SW480 (cell line): ENCODE measurements around the gene DAO.

Source experiments
- DNase-seq: peaks from one replicate; pipeline ENCODE4 v3.0.0-alpha.2; 2016; ENCODE audit warnings: low spot score

The DAO gene

GRCh38 chr12:108875682-108876361 lies 4.1 kb upstream of the DAO start:
- DNase-seq: no peak

GRCh38 chr12:108876550-108876949 lies 3.3 kb upstream of the DAO start:
- no peak for DNase-seq

GRCh38 chr12:108881953-108882352 lies 2.1 kb downstream of the DAO start:
- DNase-seq: no peak

- peak; percentile 26 for DNase-seq
These were observed 4.5 kb downstream of the DAO start for GRCh38 chr12:108884116-108885012.

GRCh38 chr12:108886873-108887629 lies 7.2 kb downstream of the DAO start:
- no peak for DNase-seq

GRCh38 chr12:108888031-108888430 lies 8.1 kb downstream of the DAO start:
- DNase-seq: no peak

- DNase-seq: no peak
These were observed 10.3 kb downstream of the DAO start for GRCh38 chr12:108890208-108890607.

GRCh38 chr12:108895220-108895802 lies 15.4 kb downstream of the DAO start:
- no peak for DNase-seq

- DNase-seq: no peak
These were observed 16.4 kb downstream of the DAO start for GRCh38 chr12:108896336-108896735.

GRCh38 chr12:108896817-108897216 lies 16.9 kb downstream of the DAO start:
- DNase-seq: no peak

GRCh38 chr12:108899145-108899544 lies 19.3 kb downstream of the DAO start:
- DNase-seq: no peak

- DNase-seq: no peak
These were observed 25.8 kb downstream of the DAO start for GRCh38 chr12:108905725-108906124.

- no peak for DNase-seq
These were observed 27.1 kb downstream of the DAO start for GRCh38 chr12:108906971-108907370.

GRCh38 chr12:108907839-108908351 lies 28.0 kb downstream of the DAO start:
- peak; percentile 72 for DNase-seq

- DNase-seq: no peak
These were observed 30.4 kb downstream of the DAO start for GRCh38 chr12:108910336-108910735.

GRCh38 chr12:108911915-108912314 lies 32.0 kb downstream of the DAO start:
- no peak for DNase-seq

GRCh38 chr12:108912361-108912760 lies 32.5 kb downstream of the DAO start:
- DNase-seq: no peak

- no peak for DNase-seq
These were observed 34.2 kb downstream of the DAO start for GRCh38 chr12:108914121-108914531.

- DNase-seq: no peak
These were observed 35.8 kb downstream of the DAO start for GRCh38 chr12:108915632-108916133.

- no peak for DNase-seq
These were observed 36.4 kb downstream of the DAO start for GRCh38 chr12:108916336-108916735.

GRCh38 chr12:108918206-108918605 lies 38.3 kb downstream of the DAO start:
- no peak for DNase-seq
